IPS-20b (cell line): Measurements from ENCODE around the gene SEMA3E.
"Not testable (repeated sequence)": the region's sequence is repeated elsewhere in the genome, so short reads cannot be mapped to it uniquely, and the experiment has no call there.

ENCODE experiments used
- H3K27ac ChIP-seq: one replicate; pipeline ENCODE4 v1.5.1; 2013; ENCODE audit warnings: low read length
- H3K27me3 ChIP-seq: 2 replicates; pipeline ENCODE4 v1.6.1; 2013; ENCODE audit warnings: mild to moderate bottlenecking, low read length, inconsistent platforms; ENCODE audit not compliant: insufficient read depth
- H3K36me3 ChIP-seq: 2 replicates; pipeline ENCODE4 v1.6.1; 2013; ENCODE audit warnings: low read depth, mild to moderate bottlenecking, inconsistent platforms, low read length, moderate library complexity; ENCODE audit not compliant: insufficient read depth
- H3K4me1 ChIP-seq: 2 replicates; pipeline ENCODE4 v1.6.1; 2013; ENCODE audit warnings: mild to moderate bottlenecking, control low read depth, inconsistent platforms, low read length, moderate library complexity; ENCODE audit not compliant: insufficient read depth
- H3K4me3 ChIP-seq: 2 replicates; pipeline ENCODE4 v1.5.1; 2013; ENCODE audit warnings: mild to moderate bottlenecking, low read length, inconsistent platforms
- H3K9ac ChIP-seq: 2 replicates; pipeline ENCODE4 v1.6.1; 2013; ENCODE audit warnings: low read depth, mild to moderate bottlenecking, inconsistent platforms, low read length, moderate library complexity
- H3K9me3 ChIP-seq: 2 replicates; pipeline ENCODE4 v1.6.1; 2013; ENCODE audit warnings: mild to moderate bottlenecking, low read depth, low read length, inconsistent platforms; ENCODE audit not compliant: insufficient read depth

Gene SEMA3E

GRCh38 chr7:83677180-83677866 lies 28.4 kb upstream of the SEMA3E start:
- Histone ChIP-seq H3K9me3 (no peaks in the 10 kb centered on the region), H3K27ac (no peak overlapping the region), H3K27me3 (no peaks in the 10 kb centered on the region), H3K36me3 (no peaks in the 10 kb centered on the region), H3K4me3 (no peak overlapping the region), H3K9ac (no peak overlapping the region), H3K4me1 (peaks cover under 1% of the 10 kb centered on the region; the same call in 1 of the 2 replicates)

GRCh38 chr7:83673291-83673690 lies 24.4 kb upstream of the SEMA3E start:
- H3K9me3 ChIP-seq, H3K27ac ChIP-seq, H3K36me3 ChIP-seq, H3K4me3 ChIP-seq, H3K9ac ChIP-seq, H3K27me3 ChIP-seq: not testable (repeated sequence)
- peaks cover 17% of the 10 kb centered on the region for H3K4me1 ChIP-seq

- no peak overlapping the region for H3K9ac ChIP-seq
- H3K4me3 ChIP-seq: no peak overlapping the region
- H3K9me3 ChIP-seq: no peaks in the 10 kb centered on the region
- peaks cover 17% of the 10 kb centered on the region for H3K4me1 ChIP-seq
- H3K27ac ChIP-seq: no peak overlapping the region
- H3K27me3 ChIP-seq: no peaks in the 10 kb centered on the region
- no peaks in the 10 kb centered on the region for H3K36me3 ChIP-seq
Observed at GRCh38 chr7:83672157-83672556, 23.2 kb upstream of the SEMA3E start.

- Histone ChIP-seq H3K9me3 (no peaks in the 10 kb centered on the region), H3K4me3 (no peak overlapping the region), H3K27ac (no peak overlapping the region), H3K9ac (no peak overlapping the region), H3K4me1 (no peaks in the 10 kb centered on the region), H3K27me3 (no peaks in the 10 kb centered on the region), H3K36me3 (no peaks in the 10 kb centered on the region)
Observed at GRCh38 chr7:83663131-83663530, 14.2 kb upstream of the SEMA3E start.

- H3K9me3 ChIP-seq: no peaks in the 10 kb centered on the region
- 0 out of 2 replicates have a peak, but pooled peaks cover 3% of the 10 kb centered on the region for H3K4me1 ChIP-seq
- no peak overlapping the region for H3K4me3 ChIP-seq
- H3K9ac ChIP-seq: no peak overlapping the region
- no peak overlapping the region for H3K27ac ChIP-seq
- H3K36me3 ChIP-seq: no peaks in the 10 kb centered on the region
- no peaks in the 10 kb centered on the region for H3K27me3 ChIP-seq
Observed at GRCh38 chr7:83658126-83658525, 9.2 kb upstream of the SEMA3E start.

GRCh38 chr7:83655951-83656556 lies 7.1 kb upstream of the SEMA3E start:
- Histone ChIP-seq H3K4me1 (0 out of 2 replicates have a peak, but pooled peaks cover 3% of the 10 kb centered on the region), H3K9ac (no peak overlapping the region), H3K27me3 (no peaks in the 10 kb centered on the region), H3K27ac (no peak overlapping the region), H3K36me3 (no peaks in the 10 kb centered on the region), H3K4me3 (no peak overlapping the region), H3K9me3 (no peaks in the 10 kb centered on the region)

- peaks cover 6% of the 10 kb centered on the region; the same call in 1 of the 2 replicates for H3K4me1 ChIP-seq
- H3K9ac ChIP-seq: no peak overlapping the region
- no peak overlapping the region for H3K4me3 ChIP-seq
Observed at GRCh38 chr7:83652481-83652880, 3.5 kb upstream of the SEMA3E start.

GRCh38 chr7:83649701-83650100 lies 762 bp upstream of the SEMA3E start:
- no peaks in the 10 kb centered on the region for H3K9me3 ChIP-seq
- no peak overlapping the region for H3K4me3 ChIP-seq
- H3K27me3 ChIP-seq: no peaks in the 10 kb centered on the region
- no peak overlapping the region for H3K9ac ChIP-seq
- no peak overlapping the region for H3K27ac ChIP-seq
- H3K36me3 ChIP-seq: no peaks in the 10 kb centered on the region
- peaks cover 12% of the 10 kb centered on the region; the same call in 1 of the 2 replicates for H3K4me1 ChIP-seq

More at GRCh38 chr7:83652481-83652880, 3.5 kb upstream of the SEMA3E start:
- Histone ChIP-seq H3K27me3 (no peaks in the 10 kb centered on the region), H3K36me3 (no peaks in the 10 kb centered on the region), H3K27ac (no peak overlapping the region), H3K9me3 (no peaks in the 10 kb centered on the region)

- Histone ChIP-seq H3K27ac (no peak overlapping the region), H3K4me1 (peaks cover 20% of the 10 kb centered on the region; the same call in 1 of the 2 replicates), H3K9me3 (no peaks in the 10 kb centered on the region), H3K9ac (no peak overlapping the region), H3K4me3 (no peak overlapping the region), H3K36me3 (no peaks in the 10 kb centered on the region), H3K27me3 (no peaks in the 10 kb centered on the region)
Observed at GRCh38 chr7:83646027-83646426, 2.9 kb downstream of the SEMA3E start.

- Histone ChIP-seq H3K27me3 (no peaks in the 10 kb centered on the region), H3K27ac (no peak overlapping the region), H3K36me3 (no peaks in the 10 kb centered on the region), H3K4me1 (peaks cover 30% of the 10 kb centered on the region), H3K4me3 (no peak overlapping the region), H3K9me3 (no peaks in the 10 kb centered on the region), H3K9ac (no peak overlapping the region)
Observed at GRCh38 chr7:83643739-83644138, 5.2 kb downstream of the SEMA3E start.

- no peak overlapping the region for H3K4me3 ChIP-seq
- no peak overlapping the region for H3K27ac ChIP-seq
- H3K27me3 ChIP-seq: no peaks in the 10 kb centered on the region
- H3K9me3 ChIP-seq: no peaks in the 10 kb centered on the region
- H3K36me3 ChIP-seq: no peaks in the 10 kb centered on the region
- peaks cover 30% of the 10 kb centered on the region for H3K4me1 ChIP-seq
- H3K9ac ChIP-seq: no peak overlapping the region
Observed at GRCh38 chr7:83643012-83643411, 5.9 kb downstream of the SEMA3E start.
